GM19193 (cell line): ENCODE results near the gene PARD3.

ENCODE experiments used
- POLR2A ChIP-seq: IDR thresholded peaks from 4 replicates; pipeline ENCODE4 v1.6.1; 2011; ENCODE audit not compliant: insufficient read depth, insufficient read length; ENCODE audit errors: extremely low read depth

The PARD3 gene

DNA sequence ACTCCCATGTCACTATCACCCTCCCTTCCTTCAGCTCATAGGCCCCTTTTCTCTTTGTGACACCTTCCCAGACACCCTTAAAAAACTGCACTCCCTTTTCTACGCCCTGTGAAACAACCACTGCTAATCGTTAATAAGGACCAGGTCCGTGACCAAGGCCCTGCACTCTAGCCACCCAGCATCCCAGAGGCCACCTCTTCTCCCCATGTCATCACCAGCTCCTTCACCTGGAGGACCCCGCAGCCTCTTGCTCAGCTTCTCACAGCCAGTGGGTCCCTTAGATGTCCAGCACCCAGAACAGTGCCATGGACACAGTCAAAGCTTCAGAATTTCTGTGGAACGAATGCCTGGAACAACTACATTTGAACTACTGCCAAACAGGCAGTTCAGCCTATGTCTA is 2.3 kb downstream of the PARD3 start:
- TF ChIP-seq POLR2A = no peak

- TF ChIP-seq POLR2A = no peak
Observed at GRCh38 chr10:34811968-34812514, 3.1 kb downstream of the PARD3 start.

- no peak for TF ChIP-seq POLR2A
Observed at GRCh38 chr10:34811126-34811967, 3.7 kb downstream of the PARD3 start.

GRCh38 chr10:34809796-34810195 is 5.3 kb downstream of the PARD3 start:
- TF ChIP-seq POLR2A = no peak

DNA sequence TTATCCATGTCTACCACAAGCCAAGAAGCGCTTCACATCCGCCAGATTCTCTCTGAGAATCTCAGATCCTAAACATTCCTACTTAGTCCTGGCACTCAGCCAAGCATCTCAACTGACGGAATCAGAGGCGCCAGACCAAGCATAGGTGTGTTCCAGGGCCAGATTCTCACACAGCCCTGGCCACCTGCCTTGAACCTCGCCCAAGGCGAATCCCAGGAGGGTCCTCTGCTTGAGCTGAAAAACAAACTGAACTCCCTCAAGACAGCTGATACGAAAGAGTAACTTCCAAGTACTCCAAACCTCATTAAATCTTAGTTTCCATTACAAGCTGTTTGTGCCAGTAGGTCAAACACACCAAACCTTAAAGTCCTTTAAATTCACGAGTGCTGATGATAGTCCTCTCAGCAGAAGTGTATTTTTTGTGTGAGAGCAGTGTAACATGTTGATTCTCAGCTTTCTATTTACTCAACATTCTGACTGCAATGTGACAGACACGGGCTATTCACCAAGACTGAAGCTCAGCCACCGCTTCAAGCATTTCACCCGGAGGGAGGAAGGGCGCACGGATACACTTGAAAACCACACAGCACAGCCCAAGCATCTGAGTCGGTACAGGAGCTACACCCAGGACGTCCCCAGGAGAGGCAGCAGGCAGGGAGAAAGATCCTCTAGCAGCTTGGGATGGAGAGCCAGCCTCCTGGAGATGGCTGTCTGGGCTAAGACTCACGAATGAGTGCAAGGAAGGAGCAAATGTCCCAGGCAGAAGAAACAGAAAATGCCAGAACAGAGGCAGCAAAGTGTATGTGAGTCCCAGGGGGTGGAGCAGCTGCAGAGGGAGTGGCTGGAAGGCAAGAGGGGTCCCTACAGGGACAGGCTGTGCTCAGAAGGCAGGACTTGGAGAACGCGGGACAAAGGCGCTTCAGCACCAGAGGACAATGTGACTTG is 6.0 kb downstream of the PARD3 start:
- peak; percentile 21 for TF ChIP-seq POLR2A

GRCh38 chr10:34808336-34808735 is 6.8 kb downstream of the PARD3 start:
- no peak for TF ChIP-seq POLR2A

- no peak for TF ChIP-seq POLR2A
Observed at GRCh38 chr10:34804306-34804705, 10.8 kb downstream of the PARD3 start.

- TF ChIP-seq POLR2A = no peak
Observed at GRCh38 chr10:34802692-34803091, 12.4 kb downstream of the PARD3 start.

DNA sequence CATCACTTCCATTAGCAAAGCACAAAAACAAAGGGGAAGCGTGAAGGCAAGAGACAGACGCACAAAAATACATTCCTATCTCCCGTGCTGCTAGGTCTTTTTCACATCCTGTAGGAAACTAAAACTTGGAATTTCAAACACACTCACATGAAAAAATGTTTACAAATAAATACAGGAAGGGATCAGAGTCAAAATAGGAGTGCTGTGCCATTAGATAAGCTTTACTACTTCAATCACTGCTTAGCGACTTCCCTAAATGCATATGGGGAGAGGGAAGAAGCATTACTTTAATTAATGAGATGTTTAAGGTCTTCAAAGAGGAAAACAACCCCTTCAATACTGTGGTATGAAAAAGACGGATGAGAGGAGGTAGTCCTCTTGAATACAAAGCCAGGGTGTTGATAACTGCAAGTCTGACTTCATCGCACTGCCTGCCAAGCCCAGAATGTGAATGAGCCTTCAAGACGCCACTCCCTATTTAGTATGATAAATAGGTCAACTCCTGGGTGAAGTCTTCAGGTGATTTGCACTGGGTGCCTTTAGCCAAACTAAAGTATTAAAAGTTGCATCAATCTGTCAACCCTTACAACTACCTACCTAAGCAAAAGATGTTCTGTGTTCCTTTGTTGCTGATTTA is 13.9 kb downstream of the PARD3 start:
- no peak for TF ChIP-seq POLR2A

- TF ChIP-seq POLR2A = no peak
Observed at GRCh38 chr10:34800624-34801023, 14.5 kb downstream of the PARD3 start.

GRCh38 chr10:34798654-34799053 is 16.4 kb downstream of the PARD3 start:
- no peak for TF ChIP-seq POLR2A

DNA sequence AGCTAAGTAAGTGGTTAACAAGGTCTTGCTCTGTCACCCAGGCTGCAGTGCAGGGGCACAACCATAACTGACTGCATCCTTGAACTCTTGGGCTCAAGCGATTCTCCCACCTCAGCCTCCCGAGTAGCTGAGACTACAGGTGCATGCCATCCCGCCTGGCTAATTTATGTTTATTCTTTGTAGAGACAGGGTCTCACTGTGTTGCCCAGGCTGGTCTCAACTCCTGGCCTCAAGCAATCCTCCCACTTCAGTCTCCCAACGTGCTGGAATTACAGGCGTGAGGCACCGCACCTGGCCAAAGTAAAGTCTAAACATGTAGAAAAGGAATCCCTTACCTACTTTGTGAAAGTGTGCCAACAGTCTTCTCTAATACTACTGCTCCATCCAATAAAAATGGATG is 17.9 kb downstream of the PARD3 start:
- TF ChIP-seq POLR2A = no peak

GRCh38 chr10:34796133-34796532 is 19.0 kb downstream of the PARD3 start:
- TF ChIP-seq POLR2A = no peak

GRCh38 chr10:34795334-34795733 is 19.8 kb downstream of the PARD3 start:
- TF ChIP-seq POLR2A = no peak

- no peak for TF ChIP-seq POLR2A
Observed at GRCh38 chr10:34794835-34795234, 20.3 kb downstream of the PARD3 start.
